HG02884 (cell line): Measurements from ENCODE around the gene MT1A.

ENCODE experiments used
- ATAC-seq: cut with Tn5 transposase; IDR thresholded peaks from one replicate; pipeline ENCODE4 v1.9.1; 2021; ENCODE audit warnings: mild to moderate bottlenecking, moderate library complexity; ENCODE audit not compliant: unreplicated experiment

MT1A gene

GRCh38 chr16:56675685-56676210 is 37.3 kb downstream of the MT1A start:
- no peak for ATAC-seq

GRCh38 chr16:56677474-56677873 is 39.0 kb downstream of the MT1A start:
- ATAC-seq = no peak

- no peak for ATAC-seq
Observed at GRCh38 chr16:56679078-56679730, 40.7 kb downstream of the MT1A start.

- ATAC-seq = no peak
Observed at GRCh38 chr16:56679818-56680217, 41.4 kb downstream of the MT1A start.

GRCh38 chr16:56681939-56682702 is 43.7 kb downstream of the MT1A start, which contains the start of gene MT1X:
Gene MT1X, plus strand, starts transcription at chr16:56682470. Its CDS starts 71 bp downstream, at chr16:56682541.
- ATAC-seq = peak; percentile 95

GRCh38 chr16:56682703-56683397 is 44.4 kb downstream of the MT1A start:
- no peak for ATAC-seq

- no peak for ATAC-seq
Observed at GRCh38 chr16:56683424-56684172, 45.1 kb downstream of the MT1A start.

GRCh38 chr16:56684256-56684925 is 45.9 kb downstream of the MT1A start:
- no peak for ATAC-seq

GRCh38 chr16:56684926-56685590 is 46.6 kb downstream of the MT1A start:
- no peak for ATAC-seq

GRCh38 chr16:56686758-56687157 is 48.3 kb downstream of the MT1A start:
- no peak for ATAC-seq

- ATAC-seq = no peak
Observed at GRCh38 chr16:56688762-56689161, 50.3 kb downstream of the MT1A start.

GRCh38 chr16:56689171-56689570 is 50.7 kb downstream of the MT1A start:
- no peak for ATAC-seq
